GM18907 (cell line): ENCODE measurements around the gene DIP2B.
"Not testable (repeated sequence)": the region's sequence is repeated elsewhere in the genome, so short reads cannot be mapped to it uniquely, and the experiment has no call there.

Experiments used
- ATAC-seq: cut with Tn5 transposase; IDR thresholded peaks from one replicate; pipeline ENCODE4 v1.9.1; 2021; ENCODE audit warnings: mild to moderate bottlenecking, moderate library complexity; ENCODE audit not compliant: unreplicated experiment

DIP2B gene

GRCh38 chr12:50518090-50518489 lies 13.3 kb downstream of the DIP2B start:
- ATAC-seq, result no peak

- ATAC-seq, result no peak
Measured at GRCh38 chr12:50519353-50519752, 14.6 kb downstream of the DIP2B start.

- no peak for ATAC-seq
Measured at GRCh38 chr12:50520416-50521207, 15.8 kb downstream of the DIP2B start.

DNA sequence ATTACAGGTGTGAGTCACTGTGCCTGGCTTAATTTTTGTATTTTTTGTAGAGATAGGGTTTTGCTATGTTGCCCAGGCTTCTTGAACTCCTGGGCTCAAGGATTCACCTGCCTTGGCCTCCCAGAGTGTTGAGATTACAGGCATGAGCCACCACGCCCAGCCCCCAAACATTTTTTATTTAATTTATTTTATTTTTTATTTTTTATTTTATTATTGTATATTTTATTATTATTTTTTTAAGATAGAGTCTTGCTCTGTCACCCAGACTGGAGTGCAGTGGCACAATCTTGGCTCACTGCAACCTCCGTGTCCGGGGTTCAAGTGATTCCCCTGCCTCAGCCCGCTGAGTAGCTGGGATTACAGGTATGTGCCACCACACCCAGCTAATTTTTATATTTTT lies 17.0 kb downstream of the DIP2B start:
- ATAC-seq, result not testable (repeated sequence)

GRCh38 chr12:50523772-50524171 lies 19.0 kb downstream of the DIP2B start:
- ATAC-seq, result no peak

GRCh38 chr12:50524621-50525020 lies 19.8 kb downstream of the DIP2B start:
- no peak for ATAC-seq

- ATAC-seq, result no peak
Measured at GRCh38 chr12:50525422-50525821, 20.6 kb downstream of the DIP2B start.

DNA sequence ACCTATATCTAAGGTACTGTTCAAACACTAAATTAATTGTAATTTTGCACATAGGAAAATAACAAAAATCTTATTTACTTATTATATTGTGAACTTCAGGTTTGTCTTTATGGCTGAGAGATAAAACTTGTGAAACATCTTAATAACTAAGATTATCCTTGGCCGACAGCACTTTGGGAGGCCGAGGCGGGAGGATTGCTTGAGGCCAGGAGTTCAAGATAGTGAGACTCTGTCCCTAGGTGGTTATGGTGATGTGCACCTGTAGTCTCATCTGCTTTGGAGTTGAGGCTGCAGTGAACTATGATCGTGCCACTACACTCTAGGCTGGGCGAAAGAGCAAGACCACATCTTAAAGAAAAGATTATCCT lies 22.6 kb downstream of the DIP2B start:
- no peak for ATAC-seq

- no peak for ATAC-seq
Measured at GRCh38 chr12:50528800-50529199, 24.0 kb downstream of the DIP2B start.

GRCh38 chr12:50529345-50529744 lies 24.6 kb downstream of the DIP2B start:
- ATAC-seq, result no peak

DNA sequence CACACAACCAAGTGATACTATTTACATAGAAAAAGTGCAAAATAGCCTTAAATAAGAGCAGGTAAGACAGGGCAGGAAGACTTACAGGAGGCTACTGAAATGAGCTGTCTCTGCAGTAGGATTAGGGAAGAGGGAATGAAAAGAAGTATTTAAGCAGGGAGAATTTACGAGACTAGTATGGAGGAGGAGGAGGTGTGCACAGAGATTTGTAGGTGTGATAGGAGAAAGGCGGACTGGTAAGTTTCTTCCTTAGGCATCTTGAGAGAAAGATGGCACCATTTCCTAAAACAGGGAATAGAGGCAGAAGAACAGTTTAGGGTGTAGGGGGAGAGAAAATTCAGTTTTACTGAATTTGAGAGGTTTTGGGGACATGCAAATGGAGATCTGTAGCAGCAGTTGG lies 25.7 kb downstream of the DIP2B start:
- ATAC-seq, result no peak

DNA sequence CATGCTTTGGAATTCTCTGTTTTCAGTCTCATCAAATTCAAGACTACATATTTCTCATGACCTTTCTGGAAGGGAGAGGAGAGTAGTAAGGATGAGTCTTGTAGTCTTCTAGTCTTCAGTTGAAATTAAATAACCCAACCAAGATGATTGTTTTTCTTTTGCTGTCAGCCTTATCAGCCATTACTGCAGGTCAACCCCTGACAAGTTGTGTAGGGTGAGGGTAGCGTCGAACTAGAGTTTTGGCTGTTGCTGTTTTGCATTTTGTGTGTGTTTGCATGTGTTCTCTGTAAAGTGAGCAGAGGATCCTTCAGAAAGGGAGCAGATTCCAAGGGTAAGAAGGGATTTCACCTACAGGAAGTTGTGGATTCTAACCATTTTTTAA lies 28.4 kb downstream of the DIP2B start:
- no peak for ATAC-seq

DNA sequence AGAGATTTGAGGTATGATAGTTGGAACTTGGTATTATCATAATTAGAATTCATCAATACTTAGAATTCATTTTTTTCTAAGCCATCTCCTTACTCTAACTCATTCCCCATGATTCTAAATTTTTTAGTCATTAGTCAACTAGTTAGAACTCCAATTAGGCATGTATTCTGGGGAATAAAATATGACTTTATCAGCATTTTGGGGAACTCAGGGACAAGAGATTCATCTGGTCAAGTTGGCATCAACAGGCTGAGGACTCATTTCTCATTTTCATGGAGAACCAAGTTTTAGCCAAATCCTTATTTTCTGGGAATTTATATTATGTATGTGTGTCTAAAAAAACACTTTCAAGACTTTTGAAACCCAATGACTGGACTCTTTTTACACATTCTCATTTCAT lies 29.2 kb downstream of the DIP2B start:
- ATAC-seq, result no peak

GRCh38 chr12:50536831-50537537 lies 32.2 kb downstream of the DIP2B start:
- no peak for ATAC-seq

- ATAC-seq, result no peak
Measured at GRCh38 chr12:50537538-50537919, 32.7 kb downstream of the DIP2B start.

DNA sequence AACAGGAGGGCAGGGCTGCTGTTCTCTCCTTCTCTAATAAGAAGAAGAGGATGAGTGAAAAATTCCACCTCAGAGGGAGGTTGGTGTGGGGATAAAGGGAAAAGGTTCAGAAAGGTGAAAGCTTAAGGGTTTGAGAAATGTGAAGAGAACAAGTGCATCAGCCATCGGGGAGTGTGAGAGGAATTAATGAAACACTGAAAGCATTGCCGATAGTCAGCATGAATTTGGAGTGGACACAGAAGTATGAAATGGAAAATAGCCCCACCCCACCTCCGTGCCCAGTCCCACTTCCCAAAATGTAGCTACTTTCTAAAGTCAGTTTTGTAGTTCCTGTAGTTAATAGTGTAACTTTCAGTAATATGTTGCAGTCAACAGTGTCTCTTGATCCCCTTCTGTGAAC lies 33.4 kb downstream of the DIP2B start:
- no peak for ATAC-seq

GRCh38 chr12:50541139-50541538 lies 36.4 kb downstream of the DIP2B start:
- ATAC-seq, result no peak

GRCh38 chr12:50542448-50542847 lies 37.7 kb downstream of the DIP2B start:
- no peak for ATAC-seq

- ATAC-seq, result not testable (repeated sequence)
Measured at GRCh38 chr12:50543188-50543587, 38.4 kb downstream of the DIP2B start.

DNA sequence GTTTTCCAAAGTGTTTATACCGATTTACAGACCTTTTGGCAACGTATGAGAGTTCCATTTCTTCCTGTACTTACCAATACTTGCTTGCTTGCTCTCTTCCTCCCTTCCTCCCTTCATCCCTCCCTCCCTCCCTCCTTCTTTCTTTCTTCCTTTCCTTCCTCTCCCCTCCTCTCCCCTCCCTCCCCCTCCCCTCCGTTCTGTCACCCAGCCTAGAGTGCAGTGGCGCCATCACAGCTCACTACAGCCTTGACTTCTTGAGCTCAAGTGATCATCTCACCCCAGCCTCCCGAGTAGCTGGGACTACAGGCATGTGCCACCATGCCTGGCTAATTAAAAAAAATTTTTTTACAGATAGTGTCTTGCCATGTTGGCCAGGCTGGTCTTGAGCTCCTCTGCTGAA lies 40.4 kb downstream of the DIP2B start:
- no peak for ATAC-seq

GRCh38 chr12:50545786-50546185 lies 41.0 kb downstream of the DIP2B start:
- no peak for ATAC-seq

GRCh38 chr12:50546441-50547318 lies 41.9 kb downstream of the DIP2B start:
- ATAC-seq, result no peak
